SKM-1 treated with dmso at 0.1 percent for 144 hours (cell line): ENCODE measurements around the gene IPPK.
A peak's percentile ranks its signal among the peaks of the same experiment; 100 is the strongest.

Experiments
- DNase-seq: peaks from one replicate; lab custom pipeline; 2025; ENCODE audit not compliant: unreplicated experiment; lab: John Stamatoyannopoulos, UW

IPPK gene

DNA sequence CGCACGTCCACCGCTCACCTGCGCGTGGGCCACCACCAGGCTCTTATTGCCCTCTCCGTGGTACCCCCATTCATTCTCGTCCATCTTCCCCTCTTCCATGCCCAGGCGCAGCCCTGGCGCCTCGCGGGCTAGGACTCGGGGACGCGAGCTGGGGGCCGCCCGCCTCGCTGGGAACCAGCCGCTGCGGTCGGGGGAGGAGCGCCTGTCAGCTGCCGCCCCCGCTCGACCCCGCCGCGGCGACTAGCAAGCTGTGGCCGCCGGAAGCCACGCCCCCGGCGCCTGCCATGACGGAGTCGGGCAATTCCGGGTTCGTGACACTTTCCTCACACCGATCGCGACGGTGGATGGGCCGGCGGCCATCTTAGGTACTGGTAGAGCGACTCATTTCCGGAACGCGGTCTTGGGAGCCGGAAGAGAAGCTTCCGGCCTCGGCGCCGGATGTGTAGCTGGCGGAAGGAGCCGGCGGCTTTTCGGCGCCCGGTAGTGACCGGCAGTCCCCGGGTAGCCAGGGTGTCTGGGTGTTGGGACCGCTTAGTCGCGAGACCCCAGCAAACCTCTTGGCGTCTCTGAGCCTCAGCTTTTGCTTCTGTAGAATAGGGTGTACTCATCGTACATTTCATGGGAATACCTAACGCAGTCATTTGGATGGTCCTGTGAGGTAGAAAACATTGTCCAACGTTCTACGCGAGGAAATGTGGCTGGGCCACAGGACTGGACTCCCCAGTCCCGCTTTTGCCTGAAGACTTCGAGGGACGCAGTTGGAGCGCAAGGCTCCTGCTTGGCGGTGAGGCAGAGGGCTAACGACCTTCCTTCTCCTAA is at the start of gene IPPK:
IPPK (minus strand) TSS at position 242 of the 819 bp plus-strand sequence; CDS start at position 99, 143 bp downstream.
- DNase-seq: peak; percentile 85

DNA sequence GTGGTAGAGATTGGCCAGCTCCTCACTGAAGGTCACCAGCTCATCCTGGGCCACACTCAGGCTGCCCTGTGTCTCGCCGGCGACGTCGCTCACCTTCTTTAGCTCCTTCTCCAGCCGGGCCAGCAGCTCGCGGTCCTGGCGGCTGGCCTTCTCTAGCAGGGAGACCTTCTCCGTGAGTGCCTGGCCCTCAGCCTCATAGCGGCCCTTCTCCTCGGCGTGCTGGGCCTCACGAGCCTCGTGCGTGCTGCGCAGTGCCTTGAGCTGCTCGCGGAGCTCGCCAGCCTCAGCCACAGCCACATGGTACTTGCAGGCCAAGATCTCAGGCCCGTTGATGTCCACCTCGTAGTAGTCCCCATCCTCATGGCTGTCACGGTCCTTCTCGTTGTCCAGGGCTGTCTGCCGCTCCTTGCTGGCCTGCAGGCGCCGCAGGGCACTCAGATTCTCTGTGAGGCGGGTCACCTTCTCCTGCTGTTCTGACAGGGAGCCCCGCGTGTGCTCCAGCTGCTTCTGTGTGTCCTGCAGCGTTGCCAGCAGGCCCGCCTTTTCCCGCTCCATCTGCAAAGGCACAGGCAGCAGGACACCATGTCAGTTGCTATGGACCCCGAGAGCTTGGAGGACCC is 49.2 kb upstream of the IPPK start:
- DNase-seq: no peak

DNA sequence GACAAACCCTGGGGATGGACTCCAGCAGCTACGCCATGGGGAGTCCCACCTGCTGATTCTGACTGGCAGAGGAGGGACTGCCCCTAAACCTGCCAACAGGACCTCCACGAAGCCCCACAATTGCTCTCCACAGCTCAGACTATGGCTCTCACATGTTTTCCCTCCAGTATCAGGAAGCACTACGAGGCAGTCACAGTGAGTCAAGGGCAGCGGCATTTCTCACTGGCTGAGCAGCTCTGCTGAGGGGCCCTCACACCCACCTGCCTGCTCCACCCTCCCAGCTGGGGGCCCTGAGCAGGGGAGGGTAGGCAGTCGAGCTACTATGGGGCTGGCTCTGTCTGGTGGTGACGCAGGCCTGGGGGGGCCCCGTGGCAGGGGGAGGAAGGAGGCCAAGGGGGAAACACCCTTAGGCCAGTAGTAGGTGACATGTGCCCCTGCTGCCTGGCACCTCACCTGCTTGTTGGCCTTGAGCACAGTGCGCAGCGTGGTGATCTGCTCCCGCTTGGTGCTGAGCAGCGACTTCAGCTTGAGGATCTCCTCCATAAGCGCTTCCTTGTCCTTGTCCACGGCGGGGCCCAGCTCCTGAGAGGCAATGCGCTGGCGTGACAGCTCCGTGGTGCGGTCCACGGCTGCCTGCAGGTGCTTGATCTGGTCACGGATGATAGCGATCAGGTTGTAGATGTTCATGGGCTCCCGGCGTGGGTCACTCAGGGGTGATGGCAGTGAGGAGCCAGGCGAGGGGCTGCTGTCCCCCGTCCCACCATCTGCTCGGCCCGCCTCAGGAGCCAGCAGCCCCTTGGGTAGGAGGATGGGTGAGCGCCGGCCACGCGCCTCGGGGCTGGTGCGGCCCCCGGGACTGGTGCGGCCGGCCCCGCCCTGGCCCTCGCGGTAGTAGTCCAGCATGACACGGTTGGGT is 48.4 kb upstream of the IPPK start:
- no peak for DNase-seq

GRCh38 chr9:92717201-92718085 is 47.5 kb upstream of the IPPK start:
- DNase-seq: no peak

DNA sequence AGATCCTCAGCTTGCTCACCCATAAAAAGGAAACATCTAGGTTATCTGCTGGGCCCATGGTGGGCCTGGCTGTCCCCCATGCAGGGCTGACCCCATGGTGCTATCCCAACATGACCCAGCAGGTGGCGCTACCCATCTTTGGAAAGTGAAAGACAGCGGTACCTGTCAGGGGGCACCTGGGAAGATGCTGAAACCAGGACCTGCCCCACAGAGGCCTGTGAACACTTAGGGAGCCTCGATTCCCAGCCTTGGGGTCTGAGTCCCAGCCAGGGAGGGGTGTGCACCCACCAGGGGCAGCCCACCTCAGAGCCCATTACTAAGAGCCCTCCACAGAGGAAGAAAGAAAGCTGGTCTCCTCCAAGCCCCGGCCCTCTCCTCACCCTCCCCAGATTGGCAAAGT is 46.6 kb upstream of the IPPK start:
- no peak for DNase-seq

- no peak for DNase-seq
These were observed 45.7 kb upstream of the IPPK start for GRCh38 chr9:92715488-92716231.

DNA sequence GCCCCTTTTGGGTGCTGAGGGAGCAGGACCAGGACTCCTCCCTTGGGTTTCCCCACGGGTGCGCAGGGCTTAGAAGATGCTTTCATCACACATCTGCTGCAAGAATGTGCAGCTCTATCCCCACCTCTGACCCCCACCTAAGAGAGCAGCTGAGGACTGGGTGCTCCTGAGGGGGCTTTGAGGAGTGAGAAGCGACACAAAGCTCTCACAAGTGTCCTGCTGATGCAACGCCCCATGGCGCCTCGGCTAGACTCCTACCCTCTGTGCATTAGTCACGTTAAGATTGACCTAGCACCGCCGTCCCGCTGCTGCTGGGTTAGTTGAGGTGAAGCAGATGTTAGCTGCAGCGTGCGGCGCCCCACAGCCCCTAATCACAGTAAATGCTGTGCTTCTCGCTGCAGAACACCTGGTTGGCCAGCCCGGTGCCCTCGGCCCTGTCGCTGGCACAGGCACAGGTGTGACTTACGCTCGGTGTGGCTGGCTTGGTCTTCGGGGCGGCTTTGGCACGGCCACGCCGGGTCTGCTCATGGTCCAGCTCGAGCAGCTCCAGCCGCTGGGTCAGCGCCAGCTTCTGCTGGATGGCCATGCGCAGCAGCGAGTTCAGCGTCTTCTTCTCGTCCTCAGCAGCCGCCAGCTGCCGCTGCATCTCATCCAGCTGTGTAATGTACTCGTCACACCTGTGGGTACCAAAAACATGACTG is 45.0 kb upstream of the IPPK start:
- no peak for DNase-seq

DNA sequence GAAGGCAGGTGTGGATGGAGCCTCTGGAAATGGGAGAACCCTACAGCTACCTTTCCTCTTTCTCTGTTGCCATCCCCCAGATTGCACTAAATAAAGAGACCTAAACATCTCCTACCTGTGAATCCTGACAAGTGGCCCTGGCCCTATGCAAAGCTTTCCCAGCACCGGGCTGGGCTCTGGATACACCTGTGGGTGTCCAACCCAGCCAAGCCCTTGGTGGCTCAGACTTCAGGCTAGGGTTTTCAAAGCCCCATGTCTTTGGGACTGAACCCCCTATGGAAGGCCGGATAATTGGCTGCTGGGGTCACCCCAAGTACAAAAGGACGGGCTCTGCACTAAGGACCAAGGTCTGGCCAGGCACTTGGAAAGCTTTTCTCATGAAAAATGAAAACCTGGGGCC is 44.1 kb upstream of the IPPK start:
- DNase-seq: no peak

DNA sequence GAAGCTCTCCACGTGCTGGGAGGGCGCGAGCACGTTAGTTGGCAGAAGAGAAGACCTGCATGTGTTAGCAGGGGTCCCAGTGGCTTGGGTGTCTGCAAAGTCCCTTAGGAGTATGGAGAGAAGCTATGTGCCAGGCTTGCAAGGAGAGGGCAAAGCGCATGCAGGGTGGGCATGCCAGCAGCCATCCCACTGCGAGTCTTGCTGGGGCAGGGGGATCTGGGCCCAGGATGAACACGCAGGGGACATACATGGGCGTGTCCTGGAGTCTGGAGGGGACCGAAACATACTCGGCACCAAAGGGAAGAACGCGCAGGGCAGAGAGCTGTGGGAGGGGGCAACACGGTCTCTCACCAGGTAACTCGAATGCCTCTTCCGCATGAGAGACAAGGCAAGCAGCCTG is 43.6 kb upstream of the IPPK start:
- DNase-seq: no peak

GRCh38 chr9:92712767-92713166 is 42.8 kb upstream of the IPPK start:
- DNase-seq: no peak

DNA sequence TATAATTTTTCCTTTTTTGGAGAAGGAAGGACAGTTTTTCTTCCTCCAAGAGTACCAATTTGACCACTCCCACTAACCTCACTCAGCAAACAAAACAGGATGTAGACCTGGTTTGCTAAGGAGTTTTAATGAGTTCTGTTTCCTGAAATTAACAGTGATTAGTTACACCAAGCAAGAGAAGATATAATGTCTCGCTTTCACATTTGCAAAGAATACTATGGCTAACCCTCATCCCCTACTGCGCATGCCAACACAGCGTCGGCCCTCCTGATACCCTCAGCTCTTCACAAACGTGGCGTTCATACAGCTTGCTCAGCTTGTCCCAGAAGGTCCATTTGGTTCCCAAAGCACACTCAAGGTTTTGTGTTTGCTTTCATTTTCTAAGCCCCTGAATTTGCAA is 41.9 kb upstream of the IPPK start:
- DNase-seq: no peak

DNA sequence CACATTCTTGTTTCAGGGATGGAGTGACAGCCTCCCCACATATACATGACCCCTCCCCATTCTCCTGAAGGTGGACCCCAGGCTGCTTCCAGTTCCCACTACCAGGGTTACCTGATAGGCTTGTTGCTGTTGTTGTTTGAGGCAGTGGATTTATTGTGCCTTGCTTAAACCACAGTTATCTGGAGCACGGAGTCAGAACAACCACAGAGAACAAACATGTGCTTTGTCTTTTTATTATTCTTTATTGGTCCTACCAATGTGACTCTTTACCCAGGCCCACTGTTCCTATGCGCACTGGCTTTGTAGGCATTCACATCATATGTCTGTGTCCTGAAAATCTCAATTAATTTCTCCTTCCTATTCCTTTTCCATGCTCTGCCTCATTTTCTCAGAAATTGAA is 41.2 kb upstream of the IPPK start:
- DNase-seq: no peak

GRCh38 chr9:92710368-92710767 is 40.4 kb upstream of the IPPK start:
- no peak for DNase-seq

DNA sequence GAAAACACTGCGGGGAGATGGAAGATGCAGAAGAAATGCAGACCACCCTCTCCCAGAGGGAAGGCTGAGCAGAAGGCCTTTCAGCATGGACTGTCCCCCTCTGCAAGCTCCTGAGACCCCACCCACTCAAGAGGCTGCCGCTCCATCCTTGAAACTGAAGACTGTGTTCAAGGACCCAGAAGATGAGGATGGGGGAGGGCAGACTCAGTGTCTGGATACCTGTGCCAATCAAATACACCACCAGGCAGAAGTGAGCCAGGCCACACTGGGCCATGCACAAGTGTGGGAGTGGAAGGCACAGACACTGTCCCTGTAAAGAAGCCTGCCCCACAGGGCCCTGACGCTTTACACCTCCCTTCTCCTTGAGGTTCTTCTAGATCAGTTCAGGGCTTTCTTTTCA is 40.0 kb upstream of the IPPK start:
- no peak for DNase-seq

- DNase-seq: no peak
These were observed 39.3 kb upstream of the IPPK start for GRCh38 chr9:92709240-92709639.

GRCh38 chr9:92707530-92707929 is 37.6 kb upstream of the IPPK start:
- DNase-seq: no peak

- no peak for DNase-seq
These were observed 36.4 kb upstream of the IPPK start for GRCh38 chr9:92706218-92706940.

GRCh38 chr9:92704528-92704927 is 34.6 kb upstream of the IPPK start:
- DNase-seq: no peak

GRCh38 chr9:92696619-92697018 is 26.7 kb upstream of the IPPK start:
- no peak for DNase-seq
